ENCODE data around the gene SPATA2.
"Not testable (repeated sequence)": the region's sequence is repeated elsewhere in the genome, so short reads cannot be mapped to it uniquely, and the experiment has no call there.

Gene SPATA2

DNA sequence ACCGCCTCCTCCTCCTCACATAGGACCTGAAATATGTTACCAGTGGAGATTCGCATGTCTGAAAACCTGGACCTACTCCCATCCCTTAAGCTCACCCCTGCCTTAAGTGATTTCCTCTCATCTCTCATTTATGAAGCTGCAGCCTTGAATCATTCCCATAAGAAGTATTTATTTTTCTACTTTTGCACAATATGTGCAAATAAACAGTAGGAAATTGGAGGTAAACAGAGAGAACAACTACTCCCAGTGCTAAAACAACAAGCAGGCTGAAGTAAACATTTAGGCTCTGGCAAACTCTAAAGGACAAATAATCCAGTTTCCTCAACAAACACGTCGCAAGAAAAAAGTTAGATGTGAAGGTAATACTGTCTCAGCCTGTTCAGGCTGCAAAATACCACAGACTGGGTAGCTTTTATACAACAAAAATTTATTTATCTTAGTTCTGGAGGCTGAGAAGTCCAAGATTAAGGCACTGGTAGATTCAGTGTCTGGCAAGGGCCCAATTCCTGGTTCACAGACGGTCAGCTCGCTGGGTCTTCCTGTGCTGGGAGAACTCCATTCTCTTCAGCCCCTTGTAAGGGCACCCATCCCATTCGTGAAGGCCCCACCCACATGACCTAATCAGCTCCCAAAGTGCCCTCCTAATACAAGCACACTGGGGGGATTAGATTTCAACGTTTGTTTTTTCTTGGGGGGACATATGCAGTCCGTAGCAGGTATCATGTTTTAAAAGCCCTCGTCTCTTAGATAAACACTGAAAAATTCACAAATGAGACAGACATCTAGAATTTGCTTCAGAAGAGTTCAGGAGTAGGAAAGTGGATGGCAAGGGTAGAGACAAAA is 15.6 kb downstream of the SPATA2 start:
- DNase-seq = no peak

DNA sequence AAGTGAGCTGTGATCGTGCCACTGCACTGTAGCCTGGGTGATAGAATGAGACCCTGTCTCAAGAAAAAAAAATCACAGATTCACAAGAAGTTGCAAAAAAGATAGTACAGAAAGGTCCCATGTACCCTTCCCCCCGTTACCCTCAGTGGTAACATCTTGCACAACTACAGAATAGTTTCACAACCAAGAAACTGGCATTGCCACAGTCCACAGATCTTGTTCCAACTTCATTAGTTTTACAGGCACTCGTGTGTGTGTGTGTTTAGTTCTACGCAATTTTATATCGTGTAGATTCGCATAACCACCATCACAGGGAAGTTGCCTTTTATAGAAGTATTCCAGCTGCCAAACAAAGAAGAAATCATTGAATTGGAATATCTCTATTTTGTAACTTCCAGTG is 19.1 kb downstream of the SPATA2 start:
- DNase-seq = no peak

- DNase-seq = not testable (repeated sequence)
These were observed 19.7 kb downstream of the SPATA2 start for GRCh38 chr20:49895474-49896093.

DNA sequence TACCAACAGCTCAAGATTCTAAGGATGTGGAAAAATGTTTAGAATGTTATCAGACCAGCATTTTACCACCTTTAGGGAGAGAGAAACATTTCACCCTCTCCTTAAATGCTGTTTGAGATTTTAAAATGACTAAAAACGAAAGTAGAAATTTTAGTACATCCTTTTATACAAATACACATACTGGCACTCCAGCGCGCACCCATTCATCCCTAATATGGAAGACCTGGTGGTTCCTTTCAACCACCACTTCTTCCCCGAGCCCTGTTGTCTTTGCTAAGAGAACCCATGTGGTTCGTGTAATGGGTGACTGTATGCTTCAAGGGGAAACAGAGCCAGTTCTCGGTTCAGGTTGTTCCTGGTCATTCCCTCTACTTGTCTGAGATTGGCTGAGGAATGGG is 21.3 kb downstream of the SPATA2 start:
- DNase-seq = peak; percentile 33 to 44

- DNase-seq = peak; percentile 48 to 54
These were observed 21.9 kb downstream of the SPATA2 start for GRCh38 chr20:49893242-49894072.

DNA sequence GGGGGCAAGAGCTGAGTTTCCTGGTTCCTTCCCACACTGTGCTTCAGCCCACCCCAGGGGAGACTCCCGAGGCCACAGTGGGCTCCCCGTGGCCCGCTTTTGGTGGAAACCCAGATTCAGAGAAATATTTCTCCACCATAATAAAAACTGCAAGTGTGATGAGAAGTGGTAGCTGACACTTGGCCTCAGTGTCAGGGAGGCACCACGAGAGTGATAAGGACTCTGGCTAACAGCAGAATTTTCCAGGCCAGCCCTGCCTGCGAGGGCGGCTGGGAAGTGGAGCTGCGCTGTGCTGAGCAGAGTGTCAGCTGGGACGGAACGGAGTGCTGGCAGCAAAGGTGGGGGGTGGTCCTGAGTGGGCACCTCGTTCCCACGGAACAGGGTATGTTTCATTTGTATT is 22.5 kb downstream of the SPATA2 start:
- DNase-seq = no peak

GRCh38 chr20:49892260-49892659 is 23.1 kb downstream of the SPATA2 start:
- DNase-seq = no peak

- no peak for DNase-seq
These were observed 23.7 kb downstream of the SPATA2 start for GRCh38 chr20:49891476-49892110.

GRCh38 chr20:49890471-49891361 is 24.6 kb downstream of the SPATA2 start:
- DNase-seq = no peak

- no peak for DNase-seq
These were observed 25.4 kb downstream of the SPATA2 start for GRCh38 chr20:49889935-49890333.

- DNase-seq = no peak
These were observed 26.1 kb downstream of the SPATA2 start for GRCh38 chr20:49889001-49889934.

DNA sequence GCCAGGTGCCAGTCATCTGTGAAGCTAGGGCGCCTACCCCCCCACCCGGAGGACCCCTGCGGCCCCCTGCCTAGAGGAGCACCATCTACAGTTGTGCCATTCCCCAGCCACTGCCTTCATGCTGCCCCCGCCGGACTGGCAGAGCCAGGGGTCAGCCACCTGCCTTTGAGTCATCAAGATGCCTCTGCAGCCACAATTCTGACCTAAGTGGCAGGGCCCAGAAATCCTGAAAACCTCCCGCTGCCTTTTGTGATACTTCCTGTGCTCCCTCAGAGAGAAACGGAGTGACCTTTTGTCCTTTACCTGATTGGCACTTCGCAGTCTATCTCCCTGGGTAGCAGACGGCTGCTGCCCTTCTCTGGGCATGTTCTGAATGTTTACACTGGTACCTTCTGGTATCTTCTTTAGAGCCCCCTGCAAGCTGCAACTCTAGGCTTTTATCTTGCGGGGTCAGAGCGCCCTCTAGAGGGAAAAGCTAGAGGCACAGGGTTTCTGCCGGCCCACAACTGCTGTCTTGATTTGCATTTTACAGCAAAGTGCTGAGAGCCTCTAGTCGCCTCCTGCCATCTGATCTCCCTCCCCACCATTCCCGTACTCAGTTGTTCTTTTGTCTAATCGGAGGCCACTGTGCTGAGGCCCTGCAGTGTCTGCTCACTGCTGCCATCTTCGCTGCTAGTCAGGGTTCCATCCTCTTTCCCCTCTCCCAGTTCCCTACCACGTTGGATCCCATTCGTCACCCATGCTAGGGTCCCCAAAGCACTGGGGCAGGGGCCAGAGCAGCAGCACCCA is 26.9 kb downstream of the SPATA2 start:
- peak; percentile 62 to 64 for DNase-seq

GRCh38 chr20:49887251-49888211 is 27.8 kb downstream of the SPATA2 start:
- DNase-seq = no peak

DNA sequence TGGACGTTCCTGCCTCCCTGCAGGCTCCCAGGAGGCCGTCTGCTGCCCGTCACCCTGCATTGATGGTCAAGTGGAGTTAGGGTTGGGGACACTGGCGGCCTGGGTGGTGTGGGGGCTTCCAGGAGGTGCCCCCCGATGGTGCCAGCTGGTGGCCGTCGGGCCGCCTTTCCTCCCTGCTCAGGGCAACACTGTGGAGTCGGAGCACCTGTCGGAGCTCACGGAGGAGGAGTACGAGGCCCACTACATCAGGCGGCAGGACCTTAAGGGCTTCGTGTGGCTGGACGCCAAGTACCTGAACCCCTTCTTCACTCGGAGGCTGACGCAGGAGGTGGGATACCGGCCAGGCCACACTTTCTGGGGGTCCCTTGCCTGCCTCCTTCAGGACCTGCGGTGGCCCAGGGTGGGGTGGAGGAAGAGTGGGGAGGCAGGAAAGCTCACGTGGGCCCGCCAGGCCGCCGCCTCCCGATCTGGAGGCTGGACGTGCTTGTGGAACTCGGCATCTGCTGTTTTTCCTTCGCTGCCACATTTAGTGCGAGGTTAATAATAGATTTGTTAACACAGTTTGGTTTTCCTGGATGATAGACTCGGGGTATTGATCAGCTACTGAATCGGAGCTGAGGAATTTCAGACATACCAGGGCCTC is 28.6 kb downstream of the SPATA2 start:
- no peak for DNase-seq

GRCh38 chr20:49885558-49886332 is 29.6 kb downstream of the SPATA2 start:
- no peak for DNase-seq

GRCh38 chr20:49883246-49883802 is 32.0 kb downstream of the SPATA2 start:
- DNase-seq = no peak

Measured in stimulated activated CD4-positive, alpha-beta T cell treated with anti-CD3 and anti-CD28 coated beads, Interleukin-2, amount 100 ng/mL, for 24 hours (primary cell).